Ascending aorta (tissue), 2 donors: ENCODE data around the gene CCDC183. TPM values are rescaled to one million over a fixed set of nuclear protein-coding genes. Genes with fewer than 3 reads are reported as not detected.

Source experiments
- DNase-seq, 2 donors: peaks; one replicate each; pipeline ENCODE4 v3.0.0-alpha.2; 2019; ENCODE audit warnings: low spot score in 2 of 2
- H3K27ac ChIP-seq, 2 donors: fragments of 200-600 bp; sonication (generic); one replicate each; pipeline ENCODE4 v1.5.1; 2016 to 2017; ENCODE audit warnings: mild to moderate bottlenecking in 1 of 2
- H3K27me3 ChIP-seq: fragments of 200-600 bp; sonication (generic); one replicate; pipeline ENCODE4 v1.5.1; 2017
- H3K36me3 ChIP-seq, 2 donors: fragments of 200-600 bp; sonication (generic); one replicate each; pipeline ENCODE4 v1.5.1; 2016
- H3K4me1 ChIP-seq, 2 donors: fragments of 200-600 bp; sonication (generic); one replicate each; pipeline ENCODE4 v1.5.1; 2016 to 2017; ENCODE audit warnings: mild to moderate bottlenecking in 1 of 2
- H3K4me3 ChIP-seq, 2 donors: fragments of 200-600 bp; sonication (generic); one replicate each; pipeline ENCODE4 v1.5.1; 2016 to 2017; ENCODE audit warnings: mild to moderate bottlenecking in 1 of 2
- H3K9me3 ChIP-seq, 2 donors: fragments of 200-600 bp; sonication (generic); one replicate each; pipeline ENCODE4 v1.5.1; 2016
- CTCF ChIP-seq, 3 experiments: fragments of 200-600 bp in 2 of 3; fragments of 450-650 bp in 1 of 3; sonication (generic) in 2 of 3; IDR thresholded peaks; one replicate each; pipeline ENCODE4 v1.5.1; 2016 to 2019; ENCODE audit warnings: antibody characterized with exemption in 3 of 3, mild to moderate bottlenecking in 1 of 3, moderate library complexity in 1 of 3
- intact Hi-C: fragments of 100-400 bp; cut with DNase I; formaldehyde crosslinking; loops from one replicate; pipeline ENCODE4 v1.15.1; 2023
- total RNA-seq: library from RNA; depleted of rRNA; stranded (reverse); fragments of >200 nt; gene quantifications from one replicate; pipeline ENCODE4 v1.1.0, GENCODE V29; 2016

The CCDC183 gene
- total RNA-seq, 1 donor from 2014 or later: not detected

DNA sequence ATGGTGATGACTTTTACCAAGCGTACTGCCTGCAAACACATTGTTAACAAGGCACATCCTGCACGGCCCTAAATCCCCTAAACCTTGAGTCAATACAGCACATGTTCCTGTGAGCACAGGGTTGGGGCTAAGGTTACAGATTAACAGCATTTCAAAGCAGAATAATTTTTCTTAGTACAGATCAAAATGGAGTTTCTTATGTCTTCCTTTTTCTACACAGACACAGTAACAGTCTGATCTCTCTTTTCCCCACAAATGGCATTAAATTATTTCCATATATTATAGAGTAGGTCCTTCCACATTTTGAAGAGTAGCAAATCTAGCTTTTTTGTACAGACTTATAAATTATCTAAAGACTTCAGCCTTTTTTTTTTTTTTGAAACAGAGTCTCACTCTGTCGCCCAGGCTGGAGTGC lies 6.6 kb upstream of the CCDC183 start:
- Histone ChIP-seq H3K27ac (no peak overlapping the region), H3K27me3 (no peaks in the 10 kb centered on the region), H3K4me3 (no peak overlapping the region), H3K36me3 (no peaks in the 10 kb centered on the region), H3K9me3 (no peaks in the 10 kb centered on the region), H3K4me1 (peaks cover 0 to 14% of the 10 kb centered on the region in 2 donors)
- no peak for TF ChIP-seq CTCF (IDR thresholded peaks at IDR 0.05)
- intact Hi-C loops: no loop called here
- DNase-seq: no peak

- Histone ChIP-seq H3K36me3 (no peaks in the 10 kb centered on the region), H3K4me1 (peaks cover 0 to 14% of the 10 kb centered on the region in 2 donors), H3K27ac (peak within 1 kb of the TSS; percentile 86 to 88), H3K9me3 (no peaks in the 10 kb centered on the region), H3K4me3 (peak within 1 kb of the TSS; percentile 73), H3K27me3 (no peaks in the 10 kb centered on the region)
- peak; percentile 99 to 100 for DNase-seq
- intact Hi-C loops: loop anchor here (1.0 to 10.0 kb wide), 10 partner anchors 16 to 434 kb away; partner anchors contain the start of genes ABCA2, CYSRT1, MAN1B1 and PAXX
- TF ChIP-seq CTCF (IDR thresholded peaks at IDR 0.05): no peak
Observed at GRCh38 chr9:136790640-136791515, 5.3 kb upstream of the CCDC183 start, which contains the start of gene TMEM141. TMEM141 (plus strand) TSS chr9:136791344; CDS start chr9:136791371, 27 bp downstream.

DNA sequence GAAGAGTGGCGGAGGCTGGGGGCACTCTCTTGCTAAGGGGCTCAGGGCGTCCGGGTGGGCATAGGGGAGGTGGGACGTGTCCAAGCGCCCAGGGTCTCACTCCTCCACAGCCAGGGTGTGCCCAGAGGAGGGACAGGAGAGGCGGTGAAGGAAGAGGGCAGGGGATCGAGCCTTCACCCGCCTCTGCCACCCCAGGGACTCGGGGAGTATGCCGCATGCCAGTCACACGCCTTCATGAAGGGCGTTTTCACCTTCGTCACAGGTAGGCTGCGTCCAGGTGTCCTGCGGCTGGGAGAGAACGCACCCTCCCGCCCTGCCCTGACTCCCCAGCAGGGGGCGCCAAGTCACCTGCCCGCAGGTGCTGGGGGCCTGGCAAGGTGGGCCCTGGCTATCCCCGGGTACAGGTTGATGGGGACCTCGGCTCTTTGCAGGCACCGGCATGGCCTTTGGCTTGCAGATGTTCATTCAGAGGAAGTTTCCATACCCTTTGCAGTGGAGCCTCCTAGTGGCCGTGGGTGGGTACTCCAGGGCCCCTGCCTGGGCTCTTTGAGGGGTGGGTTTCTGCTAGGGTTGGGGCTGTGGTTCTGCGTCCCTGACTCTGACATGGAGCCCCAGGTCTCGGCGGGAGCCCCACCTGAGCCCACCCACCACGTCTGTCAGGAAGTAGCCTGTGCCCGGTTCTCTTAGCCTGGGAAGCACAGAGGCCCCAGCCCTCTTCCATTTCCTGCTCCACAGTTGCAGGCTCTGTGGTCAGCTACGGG lies 4.4 kb upstream of the CCDC183 start:
- Histone ChIP-seq H3K36me3 (no peaks in the 10 kb centered on the region), H3K4me1 (peaks cover 0 to 14% of the 10 kb centered on the region in 2 donors), H3K27me3 (no peaks in the 10 kb centered on the region), H3K27ac (peak overlapping the region; percentile 86 to 88), H3K4me3 (peak overlapping the region; percentile 73), H3K9me3 (no peaks in the 10 kb centered on the region)
- peak; percentile 61 to 87 (median 84) for TF ChIP-seq CTCF (IDR thresholded peaks at IDR 0.05)
- intact Hi-C loops: loop anchor here (1.0 to 10.0 kb wide), 10 partner anchors 16 to 433 kb away; partner anchors contain the start of genes ABCA2, CYSRT1, MAN1B1 and PAXX
- DNase-seq: peak; percentile 18 to 75

DNA sequence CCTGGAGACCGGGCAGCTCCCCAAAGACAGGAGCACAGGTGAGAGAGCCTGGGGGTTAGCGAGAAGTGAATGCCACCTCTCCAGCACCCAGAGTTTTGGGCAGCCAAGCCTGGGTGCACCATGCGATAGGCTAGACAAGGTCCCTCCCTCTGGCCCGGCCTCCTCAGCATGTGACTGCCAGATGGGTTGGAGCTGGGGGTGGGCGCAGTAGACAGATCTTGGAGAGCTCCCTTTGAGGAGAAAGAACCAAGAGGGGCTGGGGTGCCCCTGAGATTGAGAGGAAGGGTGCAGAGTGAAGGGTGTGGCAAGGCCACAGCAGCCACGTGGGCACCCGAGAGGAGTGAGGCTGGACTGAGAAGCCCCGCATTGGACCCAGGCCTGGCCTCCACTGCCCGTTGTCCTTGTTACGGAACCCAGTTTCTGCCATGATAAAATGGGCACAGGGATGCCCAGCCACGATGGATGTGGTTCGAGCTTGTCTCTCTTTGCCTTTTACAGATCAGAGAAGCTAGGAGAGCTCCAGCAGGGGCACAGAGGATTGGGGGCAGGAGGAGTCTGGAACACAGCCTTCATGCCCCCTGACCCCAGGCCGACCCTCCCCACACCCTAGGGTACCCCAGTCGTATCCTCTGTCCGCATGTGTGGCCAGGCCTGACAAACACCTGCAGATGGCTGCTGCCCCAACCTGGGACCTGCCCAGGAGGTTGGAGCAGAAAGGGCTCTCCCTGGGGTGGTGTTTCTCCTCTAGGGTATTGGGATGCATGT lies 3.6 kb upstream of the CCDC183 start:
- no peak overlapping the region for H3K27ac ChIP-seq
- peak overlapping the region in 1 of 2 donors; percentile 73 for H3K4me3 ChIP-seq
- no peaks in the 10 kb centered on the region for H3K36me3 ChIP-seq
- peaks cover 0 to 14% of the 10 kb centered on the region in 2 donors for H3K4me1 ChIP-seq
- no peaks in the 10 kb centered on the region for H3K27me3 ChIP-seq
- no peak for DNase-seq
- no peaks in the 10 kb centered on the region for H3K9me3 ChIP-seq
- TF ChIP-seq CTCF (IDR thresholded peaks at IDR 0.05): no peak
- intact Hi-C loops: loop anchor here (10.0 kb wide), 1 partner anchor 432 kb away; the partner anchor contains the start of genes CYSRT1, RNF208 and RNF224
